NCI-H446 (cell line): Measurements from ENCODE around the gene MREG.

Source experiments
- DNase-seq, 2 experiments: peaks; one replicate each; lab custom pipeline; 2025; lab: John Stamatoyannopoulos, UW

The MREG gene

DNA sequence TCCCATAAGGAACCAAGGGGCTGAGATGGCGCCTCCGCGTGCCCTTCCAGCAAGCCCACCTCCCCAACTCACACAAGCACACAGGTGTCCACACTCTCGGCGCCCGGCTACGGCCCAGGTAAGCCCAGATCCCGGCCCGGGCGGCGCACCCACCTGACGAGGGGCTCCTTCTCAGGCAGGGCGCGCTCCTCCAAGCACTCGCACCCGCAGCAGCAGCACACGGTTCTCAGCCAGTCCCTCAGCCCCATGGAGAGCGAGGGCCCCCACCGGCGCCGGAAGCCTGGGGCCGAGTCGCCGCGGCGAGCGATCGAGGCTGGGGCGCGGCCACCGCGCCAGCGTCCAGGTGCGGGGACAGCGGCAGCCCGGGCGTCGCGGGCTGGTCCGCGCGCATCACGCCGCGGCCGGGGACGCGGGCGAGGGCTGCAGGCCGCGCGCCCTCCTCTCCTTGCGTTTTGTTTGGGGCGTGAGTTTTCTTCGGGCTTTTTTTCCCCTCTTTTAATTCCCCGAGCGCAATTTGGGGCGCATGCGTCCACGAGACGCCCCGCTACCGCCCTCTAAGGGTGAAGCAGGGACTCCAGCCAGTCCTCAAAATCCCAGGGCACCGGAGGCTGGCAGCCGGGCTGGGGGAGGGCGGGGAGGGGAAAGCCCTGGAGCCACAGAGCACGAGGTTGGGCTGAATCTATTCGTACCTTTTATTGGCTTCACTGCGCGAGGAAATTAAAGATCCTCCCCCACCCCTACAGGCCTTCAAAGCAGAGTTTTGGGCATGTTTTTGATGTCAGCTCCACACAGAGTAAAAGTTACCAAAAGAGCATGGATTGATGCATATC, at the start of gene MREG:
Gene MREG, minus strand, starts transcription at position 472 of the 830 bp plus-strand sequence. Its CDS starts 224 bp downstream, at position 248.
- DNase-seq: peak; percentile 60 to 90

- no peak for DNase-seq
These were observed 46.0 kb upstream of the MREG start for GRCh38 chr2:216059233-216059834.

DNA sequence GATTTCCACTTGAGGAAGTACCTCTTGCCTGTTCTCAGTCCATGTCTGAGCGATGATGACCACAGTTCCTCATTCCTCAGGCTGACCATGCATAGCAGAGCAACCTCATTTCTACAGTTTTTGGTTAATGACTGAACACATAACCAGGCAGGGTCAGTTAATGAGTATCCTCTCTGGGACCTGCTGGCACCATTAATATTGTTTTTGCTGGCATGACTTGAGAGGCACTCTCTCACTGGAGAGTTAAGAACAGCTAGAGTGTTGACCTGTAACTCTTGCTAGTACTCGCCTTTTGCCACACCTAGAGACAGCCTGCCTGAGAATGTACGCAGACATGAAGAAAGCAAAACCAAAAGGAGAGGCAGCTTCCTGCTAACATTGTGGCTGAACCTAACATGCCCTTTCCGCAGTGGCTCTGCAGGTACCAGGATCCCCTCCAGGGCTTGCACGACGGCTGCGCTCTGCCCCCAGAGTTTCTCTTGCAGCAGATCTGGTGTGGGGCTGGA, 44.4 kb upstream of the MREG start:
- no peak for DNase-seq

DNA sequence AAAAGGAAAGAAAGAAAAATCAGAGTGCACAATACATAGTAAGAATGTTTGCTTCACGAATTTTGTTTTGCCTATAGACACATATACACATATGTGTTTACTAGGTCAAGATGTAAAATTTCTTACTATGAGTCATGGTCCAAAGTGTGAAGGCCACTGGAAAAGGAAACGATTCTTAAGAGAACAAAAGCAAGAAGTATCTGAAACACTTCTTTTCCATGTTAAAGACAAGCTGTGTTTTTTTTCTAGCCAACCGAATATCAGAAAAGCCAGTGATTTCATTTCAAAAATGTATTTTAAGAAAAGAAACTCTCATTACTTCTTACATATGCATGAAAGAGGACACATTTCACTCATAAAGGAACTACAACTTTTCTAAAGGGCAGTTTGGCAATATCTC, 43.4 kb upstream of the MREG start:
- no peak for DNase-seq

GRCh38 chr2:216055680-216056079, 42.3 kb upstream of the MREG start:
- DNase-seq: no peak

DNA sequence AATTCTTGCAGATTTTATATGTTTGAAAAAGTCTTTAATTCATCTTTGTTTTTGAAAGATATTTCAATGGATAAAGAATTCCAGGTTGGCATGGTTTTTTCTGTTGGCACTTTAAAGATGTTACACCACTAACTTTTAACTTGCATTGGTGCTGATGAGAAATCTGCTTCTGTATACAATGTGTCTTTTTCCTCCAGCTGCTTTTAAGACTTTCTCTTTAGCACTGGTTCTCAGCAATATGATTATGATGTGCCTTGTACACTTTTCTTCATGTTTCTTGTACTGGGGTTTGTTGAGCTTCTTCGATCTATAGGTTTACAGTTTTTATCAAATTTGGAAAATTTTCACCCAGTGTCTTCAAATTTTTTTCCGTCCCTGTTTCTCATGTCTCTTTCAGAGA, 39.1 kb upstream of the MREG start:
- no peak for DNase-seq

DNA sequence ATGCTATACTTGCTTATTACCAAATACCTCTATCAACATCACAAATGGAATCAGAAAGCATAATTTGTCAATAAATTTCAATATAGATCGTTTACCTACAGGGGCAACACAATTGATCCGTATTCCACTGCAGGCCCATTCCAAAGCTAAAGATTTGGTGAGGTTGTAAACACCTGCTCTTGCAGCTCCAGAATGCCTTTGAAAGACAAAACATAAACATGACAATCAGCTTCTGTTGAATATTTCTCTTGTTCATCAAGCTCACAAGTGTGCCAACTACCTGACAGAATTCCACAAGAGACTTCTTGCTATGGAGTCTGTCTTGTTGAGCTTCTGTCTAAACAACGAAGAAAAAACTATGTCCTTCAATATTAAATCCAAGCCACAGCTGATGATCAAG, 38.0 kb upstream of the MREG start:
- DNase-seq: no peak

DNA sequence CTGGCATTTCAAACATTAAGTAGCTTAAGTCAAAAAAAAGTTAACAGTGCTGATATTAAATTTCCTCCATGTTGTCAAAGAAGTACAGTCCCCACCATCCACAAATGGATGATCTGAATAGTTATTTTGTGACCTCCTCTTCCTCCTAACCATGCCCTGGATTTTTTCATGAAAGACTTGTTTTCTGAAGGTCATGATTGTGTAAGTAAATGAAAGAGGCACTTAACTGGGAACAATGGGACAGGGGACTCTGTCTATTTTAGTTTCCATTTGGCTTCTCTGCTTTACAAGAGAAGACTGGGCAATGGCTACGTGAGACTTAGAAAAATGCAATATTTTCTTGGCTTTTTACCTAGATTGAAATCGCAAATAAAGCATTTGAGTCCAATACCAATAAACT, 36.1 kb upstream of the MREG start:
- DNase-seq: no peak

GRCh38 chr2:216047397-216047796, 34.0 kb upstream of the MREG start:
- DNase-seq: no peak

GRCh38 chr2:216044883-216045486, 31.6 kb upstream of the MREG start:
- DNase-seq: peak in 1 of 2 experiments; percentile 9

- no peak for DNase-seq
These were observed 30.6 kb upstream of the MREG start for GRCh38 chr2:216043949-216044348.

DNA sequence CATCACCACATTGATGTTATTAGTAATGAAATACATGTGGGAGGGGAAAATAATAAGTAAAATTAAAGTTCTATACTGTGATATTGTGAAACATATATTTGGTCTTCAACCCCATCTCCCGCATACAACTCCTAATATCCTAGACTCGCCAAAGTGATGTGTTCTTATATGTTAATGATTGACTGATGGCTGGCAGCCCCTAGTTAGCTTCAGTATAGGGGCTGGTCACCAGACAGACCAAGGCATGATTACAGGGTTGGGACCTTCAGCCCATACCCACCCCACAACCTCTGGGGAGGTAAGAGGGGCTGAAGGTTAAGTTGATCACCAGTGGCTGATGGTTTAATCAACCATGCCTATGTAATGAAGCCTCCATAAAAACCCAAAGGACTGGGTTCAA, 28.1 kb upstream of the MREG start:
- no peak for DNase-seq

DNA sequence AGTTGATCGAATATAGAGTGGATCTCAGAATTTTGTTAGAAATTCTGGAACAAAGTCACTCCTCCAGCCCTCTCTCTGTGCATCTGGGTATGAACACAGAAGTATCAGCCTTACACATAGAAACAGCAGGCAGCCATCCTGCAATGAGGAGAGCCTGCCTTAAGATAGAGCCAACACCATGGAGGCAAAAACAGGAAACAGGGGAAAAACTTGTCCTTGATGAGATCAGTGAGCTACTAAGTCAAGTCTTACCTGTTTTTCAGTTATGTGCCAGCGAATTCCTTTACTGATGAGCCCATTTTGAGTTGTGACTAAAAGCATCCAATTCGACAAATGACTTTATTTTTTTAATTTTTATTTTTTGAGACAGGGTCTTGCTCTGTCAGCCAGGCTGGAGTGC, 26.6 kb upstream of the MREG start:
- DNase-seq: no peak

- DNase-seq: peak; percentile 43 to 72
These were observed 20.7 kb upstream of the MREG start for GRCh38 chr2:216034065-216034464.

DNA sequence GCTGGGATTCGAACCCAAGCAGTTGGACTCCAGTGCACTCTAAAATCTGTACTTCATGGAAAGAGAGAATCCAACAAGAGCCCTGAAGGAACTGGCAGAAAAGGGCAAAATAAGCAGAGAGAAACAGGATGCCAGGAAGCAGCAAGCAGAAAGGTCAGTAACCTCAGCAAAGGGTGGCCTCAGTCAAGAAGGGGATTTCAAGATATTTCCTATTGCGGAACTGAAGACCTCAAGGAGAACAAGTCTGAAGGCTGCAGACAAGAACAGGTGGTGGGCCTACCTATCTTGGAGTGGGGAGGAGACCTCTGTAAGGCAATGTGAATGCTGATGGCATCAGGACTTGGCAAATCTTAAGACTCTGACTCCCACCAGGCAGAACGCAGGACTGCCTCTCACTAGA, 20.1 kb upstream of the MREG start:
- DNase-seq: no peak

DNA sequence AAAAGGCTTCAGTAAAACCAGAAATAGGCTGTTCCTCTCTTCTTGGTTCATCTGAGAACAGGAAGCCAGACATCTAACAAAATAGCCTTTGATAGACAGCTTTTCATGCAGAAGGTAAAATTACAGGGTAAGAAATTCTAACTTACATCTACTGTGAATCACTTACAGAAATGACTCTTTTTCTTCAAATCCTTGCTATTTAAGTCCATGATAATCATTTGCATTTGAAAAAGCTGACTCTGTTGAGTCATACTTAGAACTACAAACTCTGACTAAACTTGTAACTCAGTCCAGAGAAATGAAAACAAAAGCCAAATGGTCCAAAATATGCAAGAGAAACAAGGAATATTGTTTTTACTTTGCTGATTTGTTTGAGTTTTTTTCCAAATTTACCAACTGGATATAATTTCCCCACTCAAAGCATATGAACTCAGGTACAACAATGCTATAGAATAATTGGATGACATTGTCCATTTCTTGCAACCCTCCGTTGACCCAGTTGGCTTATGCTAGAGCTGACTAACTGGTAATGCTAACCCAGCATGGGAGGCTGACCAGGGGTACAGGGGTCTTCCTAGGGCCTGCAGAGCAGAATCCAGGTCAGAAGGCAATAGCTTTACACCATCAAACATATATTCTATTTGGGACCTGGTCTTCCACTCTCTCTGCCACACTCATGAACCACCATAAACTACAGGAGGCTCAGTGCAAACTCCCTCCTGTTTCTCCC, 18.8 kb upstream of the MREG start:
- DNase-seq: no peak

GRCh38 chr2:216030216-216030615, 16.9 kb upstream of the MREG start:
- DNase-seq: no peak

DNA sequence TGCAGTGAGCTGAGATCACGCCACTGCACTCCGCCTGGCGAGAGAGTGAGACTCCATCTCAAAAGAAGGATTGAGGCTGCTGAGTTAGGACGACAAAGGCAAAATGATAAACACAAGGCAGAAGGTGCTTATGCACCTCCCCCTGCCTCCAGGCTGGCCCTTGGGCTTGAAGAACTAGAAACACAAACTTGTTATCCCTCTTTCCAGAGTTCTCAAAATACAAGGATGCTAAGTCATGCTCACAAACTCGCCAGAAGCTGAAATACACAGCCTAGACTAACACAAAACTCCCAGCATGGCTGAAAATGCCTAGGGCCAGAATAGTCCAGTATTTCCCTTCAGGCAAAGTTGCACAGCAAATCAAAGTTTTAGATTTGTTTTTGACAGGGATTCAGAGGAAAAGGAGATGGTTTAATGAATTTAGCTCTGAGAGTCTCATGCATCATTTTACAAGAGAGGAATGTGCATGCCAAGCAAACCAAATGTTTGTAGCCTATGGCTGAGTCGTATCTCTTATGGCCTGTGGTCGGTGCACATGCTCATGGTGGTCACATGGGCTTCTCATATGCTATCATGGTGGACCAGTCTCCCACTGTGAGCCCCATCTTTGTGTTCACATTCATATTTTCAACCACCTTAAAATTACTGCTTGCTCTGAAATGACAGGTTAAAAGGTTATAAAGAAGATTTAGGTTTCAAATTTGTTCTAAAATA, 16.2 kb upstream of the MREG start:
- DNase-seq: no peak

GRCh38 chr2:216024779-216025336, 11.5 kb upstream of the MREG start:
- DNase-seq: no peak

DNA sequence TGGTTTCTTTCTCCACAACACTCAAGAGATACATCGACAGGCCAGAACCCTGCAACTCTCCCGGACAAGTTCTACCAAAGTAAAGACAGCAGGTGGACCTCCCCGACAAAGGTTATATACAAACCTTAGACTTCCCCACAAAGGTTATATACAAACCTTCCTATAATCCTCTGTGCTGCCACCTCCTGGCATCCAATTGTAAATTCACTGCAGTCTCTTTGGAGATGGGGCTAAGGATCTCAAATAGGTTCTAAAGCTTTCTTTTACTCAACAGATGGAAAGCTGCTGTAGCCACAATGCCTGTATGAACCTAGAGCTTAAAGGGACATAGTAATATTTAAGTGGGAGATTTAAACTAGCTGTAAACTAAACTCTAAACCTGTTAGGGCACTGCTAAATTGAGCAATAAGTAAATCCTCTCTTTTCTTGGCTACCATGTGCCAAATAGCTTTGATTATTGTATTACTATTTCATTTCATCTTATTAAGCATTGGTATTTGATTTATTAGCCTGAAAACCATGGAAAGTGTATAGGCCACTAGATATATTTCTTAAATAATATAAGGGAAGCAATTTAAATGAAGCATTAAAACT, 9.8 kb upstream of the MREG start:
- DNase-seq: peak in 1 of 2 experiments; percentile 55
